ENCODE measurements around the gene ZNRF3. TPM values are rescaled to one million over a fixed set of nuclear protein-coding genes. Genes with fewer than 3 reads are reported as not detected.
"Not testable (repeated sequence)": the region's sequence is repeated elsewhere in the genome, so short reads cannot be mapped to it uniquely, and the experiment has no call there.

The ZNRF3 gene
- total RNA-seq, 2 donors from 2014 or later = 7.9 to 11.5 TPM

GRCh38 chr22:28864878-28865596 is 18.3 kb upstream of the ZNRF3 start:
- Histone ChIP-seq H3K27me3 (no peaks in the 10 kb centered on the region), H3K9me3 (no peaks in the 10 kb centered on the region), H3K4me3 (no peak overlapping the region), H3K4me1 (no peaks in the 10 kb centered on the region), H3K36me3 (no peaks in the 10 kb centered on the region), H3K27ac (no peak overlapping the region)
- no peak for DNase-seq (ENCODE audit: low spot score)
- no peak for TF ChIP-seq CTCF (IDR thresholded peaks at IDR 0.05)

- no peak for TF ChIP-seq CTCF (IDR thresholded peaks at IDR 0.05)
- DNase-seq (ENCODE audit: low spot score) = no peak
- no peak overlapping the region for H3K4me3 ChIP-seq
- no peak overlapping the region for H3K27ac ChIP-seq
- no peaks in the 10 kb centered on the region for H3K9me3 ChIP-seq
- no peaks in the 10 kb centered on the region for H3K36me3 ChIP-seq
- no peaks in the 10 kb centered on the region for H3K4me1 ChIP-seq
- no peaks in the 10 kb centered on the region for H3K27me3 ChIP-seq
Measured at GRCh38 chr22:28867191-28867590, 16.2 kb upstream of the ZNRF3 start.

GRCh38 chr22:28868389-28868788 is 15.0 kb upstream of the ZNRF3 start:
- H3K27ac ChIP-seq; DNase-seq (ENCODE audit: low spot score); H3K27me3 ChIP-seq; H3K9me3 ChIP-seq; H3K4me1 ChIP-seq; H3K36me3 ChIP-seq; H3K4me3 ChIP-seq: not testable (repeated sequence)

GRCh38 chr22:28869736-28870135 is 13.6 kb upstream of the ZNRF3 start:
- Histone ChIP-seq H3K36me3 (no peaks in the 10 kb centered on the region), H3K4me1 (no peaks in the 10 kb centered on the region), H3K27me3 (no peaks in the 10 kb centered on the region), H3K4me3 (no peak overlapping the region), H3K9me3 (no peaks in the 10 kb centered on the region), H3K27ac (no peak overlapping the region)
- no peak for TF ChIP-seq CTCF (IDR thresholded peaks at IDR 0.05)
- no peak for DNase-seq (ENCODE audit: low spot score)

- no peak overlapping the region for H3K4me3 ChIP-seq
- no peak for DNase-seq (ENCODE audit: low spot score)
- no peaks in the 10 kb centered on the region for H3K36me3 ChIP-seq
- no peak for TF ChIP-seq CTCF (IDR thresholded peaks at IDR 0.05)
- H3K27me3 ChIP-seq = no peaks in the 10 kb centered on the region
- H3K9me3 ChIP-seq = no peaks in the 10 kb centered on the region
- H3K4me1 ChIP-seq = no peaks in the 10 kb centered on the region
- no peak overlapping the region for H3K27ac ChIP-seq
Measured at GRCh38 chr22:28873183-28873963, 10.0 kb upstream of the ZNRF3 start.

GRCh38 chr22:28874061-28874460 is 9.3 kb upstream of the ZNRF3 start:
- DNase-seq (ENCODE audit: low spot score) = no peak
- Histone ChIP-seq H3K27ac (no peak overlapping the region), H3K9me3 (no peaks in the 10 kb centered on the region), H3K27me3 (no peaks in the 10 kb centered on the region), H3K36me3 (no peaks in the 10 kb centered on the region), H3K4me1 (no peaks in the 10 kb centered on the region), H3K4me3 (no peak overlapping the region)
- no peak for TF ChIP-seq CTCF (IDR thresholded peaks at IDR 0.05)

Measured in right atrium auricular region (tissue), 2 donors.